HepG2 (cell line): ENCODE measurements around the gene LSR. TPM values are rescaled to one million over a fixed set of nuclear protein-coding genes. Genes with fewer than 3 reads are reported as not detected.

Source experiments
- ADNP ChIP-seq: sonication (generic); formaldehyde crosslinking; IDR thresholded peaks from 2 replicates; pipeline ENCODE4 v1.4.0; 2020; ENCODE audit warnings: missing genetic modification reagents
- FOXA3 ChIP-seq: IDR thresholded peaks from 2 replicates; pipeline ENCODE4 v1.6.1; 2016; ENCODE audit warnings: missing genetic modification reagents, missing compliant biosample characterization
- HHEX ChIP-seq: IDR thresholded peaks from 2 replicates; pipeline ENCODE4 v1.6.1; 2016; ENCODE audit warnings: control low read depth
- JUN ChIP-seq: sonication (generic); formaldehyde crosslinking; IDR thresholded peaks from 2 replicates; pipeline ENCODE4 v1.4.0; 2020; ENCODE audit warnings: mild to moderate bottlenecking, missing genetic modification reagents
- KLF9 ChIP-seq: IDR thresholded peaks from 2 replicates; pipeline ENCODE4 v1.6.1; 2016; ENCODE audit warnings: low read depth
- NFKB2 ChIP-seq: sonication (generic); formaldehyde crosslinking; IDR thresholded peaks from 2 replicates; pipeline ENCODE4 v1.4.0; 2020; ENCODE audit warnings: missing genetic modification reagents, borderline replicate concordance
- PHF21A ChIP-seq: sonication (generic); formaldehyde crosslinking; IDR thresholded peaks from 2 replicates; pipeline ENCODE4 v1.5.0; 2020; ENCODE audit warnings: mild to moderate bottlenecking, missing genetic modification reagents
- PHF8 ChIP-seq: sonication (generic); formaldehyde crosslinking; IDR thresholded peaks from 2 replicates; pipeline ENCODE4 v1.5.0; 2020; ENCODE audit warnings: missing genetic modification reagents
- RFX1 ChIP-seq: fragments of 450-650 bp; IDR thresholded peaks from 2 replicates; pipeline ENCODE4 v1.6.1; 2017
- SMYD3 ChIP-seq: sonication (generic); formaldehyde crosslinking; IDR thresholded peaks from 2 replicates; pipeline ENCODE4 v1.8.1; 2023; ENCODE audit warnings: mild to moderate bottlenecking, missing genetic modification reagents
- SOX13 ChIP-seq, 3 experiments: fragments of 450-650 bp in 1 of 3; sonication (generic) in 1 of 3; formaldehyde crosslinking in 1 of 3; IDR thresholded peaks in 2 of 3; conservative IDR thresholded peaks in 1 of 3; 2 replicates each; pipeline versions ENCODE4 v1.5.0 to v1.6.1; 2016 to 2020; ENCODE audit warnings: antibody characterized with exemption in 1 of 3, mild to moderate bottlenecking in 1 of 3, missing compliant biosample characterization in 1 of 3, missing genetic modification reagents in 1 of 3, moderate library complexity in 1 of 3
- SP1 ChIP-seq, 2 experiments: fragments of 450-650 bp in 1 of 2; sonication (generic) in 1 of 2; formaldehyde crosslinking in 1 of 2; IDR thresholded peaks; 2 replicates each; pipeline versions ENCODE4 v1.4.0 to v1.6.1; 2016 to 2020; ENCODE audit warnings: missing genetic modification reagents in 1 of 2
- SUZ12 ChIP-seq: fragments of 150-350 bp; IDR thresholded peaks from 2 replicates; pipeline ENCODE4 v1.6.1; 2014; ENCODE audit warnings: low read depth, low read length
- ZNF337 ChIP-seq: sonication (generic); formaldehyde crosslinking; IDR thresholded peaks from 2 replicates; pipeline ENCODE4 v1.5.1; 2020; ENCODE audit warnings: missing genetic modification reagents, low read depth, mild to moderate bottlenecking, borderline replicate concordance
- ZSCAN20 ChIP-seq: sonication (generic); formaldehyde crosslinking; IDR thresholded peaks from 2 replicates; pipeline ENCODE4 v1.4.0; 2020; ENCODE audit warnings: missing genetic modification reagents, mild to moderate bottlenecking, borderline replicate concordance
- polyA plus RNA-seq, 8 experiments: library from polyadenylated mRNA; depleted of rRNA in 3 of 8; stranded (reverse) in 7 of 8; unstranded in 1 of 8; fragments of >200 nt; fragmentation: Illumina TruSeq in 4 of 8; extraction: Trizol in 4 of 8; gene quantifications; 2 replicates each; pipeline versions ENCODE4 v1.2.1 to v1.2.3, GENCODE V29; 2011 to 2016; ENCODE audit warnings: low read depth in 4 of 8, missing spikeins in 1 of 8, mixed read lengths in 1 of 8; ENCODE audit not compliant: insufficient read depth in 1 of 8
- total RNA-seq, 5 experiments: library from RNA; depleted of rRNA; stranded (reverse); fragments of >200 nt; fragmentation: Illumina TruSeq; extraction: Trizol; gene quantifications; 2 replicates each; pipeline ENCODE4 v1.2.3, GENCODE V29; 2016; ENCODE audit warnings: low read depth in 1 of 5
- TF ChIP-seq, protein P1 (sequence below): sonication (generic); formaldehyde crosslinking; IDR thresholded peaks from 2 replicates; pipeline ENCODE4 v1.5.0; 2020; ENCODE audit warnings: missing genetic modification reagents
- TF ChIP-seq, protein P2 (sequence below): sonication (generic); formaldehyde crosslinking; IDR thresholded peaks from 2 replicates; pipeline ENCODE4 v1.4.0; 2020; ENCODE audit warnings: mild to moderate bottlenecking, low read depth, missing genetic modification reagents
- TF ChIP-seq, protein P3 (sequence below): sonication (generic); formaldehyde crosslinking; IDR thresholded peaks from 2 replicates; pipeline ENCODE4 v1.5.1; 2020; ENCODE audit warnings: mild to moderate bottlenecking, missing genetic modification reagents, moderate library complexity

LSR gene
- total and polyA plus RNA-seq, 2 of the 13 experiments (the other 11 are each of a cell fraction or from before 2014, with no cell fraction given): 29.2 to 79.2 TPM

DNA sequence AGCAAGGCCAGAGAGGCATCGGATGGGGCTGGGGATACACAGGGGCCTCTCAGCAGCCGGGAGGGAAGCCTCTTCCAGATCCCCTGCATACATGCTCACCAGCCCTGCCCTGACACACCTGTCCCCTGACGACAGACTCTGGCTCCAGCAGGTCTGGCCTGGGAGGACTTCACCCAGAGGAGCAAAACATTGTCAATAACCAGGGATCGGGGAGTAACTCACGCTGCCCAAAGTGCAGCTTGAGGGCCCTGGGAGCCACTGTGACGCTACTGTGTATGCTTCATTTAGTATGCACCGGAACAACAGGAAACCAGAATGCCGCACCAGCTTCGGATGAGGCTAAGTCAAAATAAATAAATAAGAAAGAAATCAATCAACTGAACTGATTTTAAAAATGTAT lies 67.8 kb downstream of the LSR start (continued):
- TF ChIP-seq, protein P1, sequence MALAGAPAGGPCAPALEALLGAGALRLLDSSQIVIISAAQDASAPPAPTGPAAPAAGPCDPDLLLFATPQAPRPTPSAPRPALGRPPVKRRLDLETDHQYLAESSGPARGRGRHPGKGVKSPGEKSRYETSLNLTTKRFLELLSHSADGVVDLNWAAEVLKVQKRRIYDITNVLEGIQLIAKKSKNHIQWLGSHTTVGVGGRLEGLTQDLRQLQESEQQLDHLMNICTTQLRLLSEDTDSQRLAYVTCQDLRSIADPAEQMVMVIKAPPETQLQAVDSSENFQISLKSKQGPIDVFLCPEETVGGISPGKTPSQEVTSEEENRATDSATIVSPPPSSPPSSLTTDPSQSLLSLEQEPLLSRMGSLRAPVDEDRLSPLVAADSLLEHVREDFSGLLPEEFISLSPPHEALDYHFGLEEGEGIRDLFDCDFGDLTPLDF: no peak
- TF ChIP-seq PHF8 (no peak), FOXA3 (CRISPR knock-in tag) (peak; percentile 77), RFX1 (no peak), NFKB2 (no peak), HHEX (CRISPR knock-in tag) (no peak), KLF9 (no peak), SMYD3 (CRISPR knock-in tag) (no peak), JUN (no peak), ADNP (CRISPR knock-in tag) (no peak), ZNF337 (CRISPR knock-in tag) (no peak), SUZ12 (no peak), SOX13 (IDR thresholded peaks at IDR 0.05) (no peak), SOX13 (CRISPR knock-in tag; conservative IDR thresholded peaks at IDR 0.05 in 1 of 2, IDR thresholded peaks at IDR 0.05 in 1 of 2) (peak in 1 of 2 experiments; percentile 33; a peak in 1 of 4 replicates), ZSCAN20 (CRISPR knock-in tag) (no peak), PHF21A (CRISPR knock-in tag) (0 out of 2 replicates have a peak, but pooled peaks have one; percentile 41), SP1 (IDR thresholded peaks at IDR 0.05) (no peak), SP1 (CRISPR knock-in tag; IDR thresholded peaks at IDR 0.05) (no peak)
- TF ChIP-seq, protein P2, sequence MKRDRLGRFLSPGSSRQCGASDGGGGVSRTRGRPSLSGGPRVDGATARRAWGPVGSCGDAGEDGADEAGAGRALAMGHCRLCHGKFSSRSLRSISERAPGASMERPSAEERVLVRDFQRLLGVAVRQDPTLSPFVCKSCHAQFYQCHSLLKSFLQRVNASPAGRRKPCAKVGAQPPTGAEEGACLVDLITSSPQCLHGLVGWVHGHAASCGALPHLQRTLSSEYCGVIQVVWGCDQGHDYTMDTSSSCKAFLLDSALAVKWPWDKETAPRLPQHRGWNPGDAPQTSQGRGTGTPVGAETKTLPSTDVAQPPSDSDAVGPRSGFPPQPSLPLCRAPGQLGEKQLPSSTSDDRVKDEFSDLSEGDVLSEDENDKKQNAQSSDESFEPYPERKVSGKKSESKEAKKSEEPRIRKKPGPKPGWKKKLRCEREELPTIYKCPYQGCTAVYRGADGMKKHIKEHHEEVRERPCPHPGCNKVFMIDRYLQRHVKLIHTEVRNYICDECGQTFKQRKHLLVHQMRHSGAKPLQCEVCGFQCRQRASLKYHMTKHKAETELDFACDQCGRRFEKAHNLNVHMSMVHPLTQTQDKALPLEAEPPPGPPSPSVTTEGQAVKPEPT: no peak
- TF ChIP-seq, protein P3, sequence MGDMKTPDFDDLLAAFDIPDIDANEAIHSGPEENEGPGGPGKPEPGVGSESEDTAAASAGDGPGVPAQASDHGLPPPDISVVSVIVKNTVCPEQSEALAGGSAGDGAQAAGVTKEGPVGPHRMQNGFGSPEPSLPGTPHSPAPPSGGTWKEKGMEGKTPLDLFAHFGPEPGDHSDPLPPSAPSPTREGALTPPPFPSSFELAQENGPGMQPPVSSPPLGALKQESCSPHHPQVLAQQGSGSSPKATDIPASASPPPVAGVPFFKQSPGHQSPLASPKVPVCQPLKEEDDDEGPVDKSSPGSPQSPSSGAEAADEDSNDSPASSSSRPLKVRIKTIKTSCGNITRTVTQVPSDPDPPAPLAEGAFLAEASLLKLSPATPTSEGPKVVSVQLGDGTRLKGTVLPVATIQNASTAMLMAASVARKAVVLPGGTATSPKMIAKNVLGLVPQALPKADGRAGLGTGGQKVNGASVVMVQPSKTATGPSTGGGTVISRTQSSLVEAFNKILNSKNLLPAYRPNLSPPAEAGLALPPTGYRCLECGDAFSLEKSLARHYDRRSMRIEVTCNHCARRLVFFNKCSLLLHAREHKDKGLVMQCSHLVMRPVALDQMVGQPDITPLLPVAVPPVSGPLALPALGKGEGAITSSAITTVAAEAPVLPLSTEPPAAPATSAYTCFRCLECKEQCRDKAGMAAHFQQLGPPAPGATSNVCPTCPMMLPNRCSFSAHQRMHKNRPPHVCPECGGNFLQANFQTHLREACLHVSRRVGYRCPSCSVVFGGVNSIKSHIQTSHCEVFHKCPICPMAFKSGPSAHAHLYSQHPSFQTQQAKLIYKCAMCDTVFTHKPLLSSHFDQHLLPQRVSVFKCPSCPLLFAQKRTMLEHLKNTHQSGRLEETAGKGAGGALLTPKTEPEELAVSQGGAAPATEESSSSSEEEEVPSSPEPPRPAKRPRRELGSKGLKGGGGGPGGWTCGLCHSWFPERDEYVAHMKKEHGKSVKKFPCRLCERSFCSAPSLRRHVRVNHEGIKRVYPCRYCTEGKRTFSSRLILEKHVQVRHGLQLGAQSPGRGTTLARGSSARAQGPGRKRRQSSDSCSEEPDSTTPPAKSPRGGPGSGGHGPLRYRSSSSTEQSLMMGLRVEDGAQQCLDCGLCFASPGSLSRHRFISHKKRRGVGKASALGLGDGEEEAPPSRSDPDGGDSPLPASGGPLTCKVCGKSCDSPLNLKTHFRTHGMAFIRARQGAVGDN (CRISPR knock-in tag): peak; percentile 74
